Suprapubic skin (tissue), 4 donors: Measurements from ENCODE around the gene ZNF296.

Source experiments
- CTCF ChIP-seq, 2 donors: fragments of 200-600 bp in 1 of 2; fragments of 450-650 bp in 1 of 2; sonication (generic) in 1 of 2; IDR thresholded peaks; one replicate each; pipeline ENCODE4 v1.5.1; 2016 to 2019; ENCODE audit warnings: antibody characterized with exemption in 2 of 2, mild to moderate bottlenecking in 1 of 2, moderate library complexity in 1 of 2
- EP300 ChIP-seq: sonication (generic); formaldehyde crosslinking; IDR thresholded peaks from one replicate; pipeline ENCODE4 v1.6.1; 2017; ENCODE audit warnings: antibody characterized with exemption
- POLR2A ChIP-seq, 2 donors: fragments of 450-650 bp; IDR thresholded peaks; one replicate each; pipeline ENCODE4 v1.6.1; 2017; ENCODE audit warnings: antibody characterized with exemption in 2 of 2, mild to moderate bottlenecking in 2 of 2, moderate library complexity in 2 of 2
- POLR2AphosphoS5 ChIP-seq, 3 donors: sonication (generic); formaldehyde crosslinking; IDR thresholded peaks; one replicate each; pipeline ENCODE4 v1.6.1; 2017; ENCODE audit warnings: antibody characterized with exemption in 3 of 3

- TF ChIP-seq CTCF (IDR thresholded peaks at IDR 0.05) (no peak), POLR2AphosphoS5 (IDR thresholded peaks at IDR 0.05) (no peak), POLR2A (IDR thresholded peaks at IDR 0.05) (no peak), EP300 (no peak)
Observed at GRCh38 chr19:45037393-45038169, 38.7 kb downstream of the ZNF296 start.
